ENCODE data around the gene ALG2. TPM values are rescaled to one million over a fixed set of nuclear protein-coding genes. Genes with fewer than 3 reads are reported as not detected.

Gene ALG2
- total RNA-seq, 1 donor from 2014 or later = 54.4 TPM

GRCh38 chr9:99265691-99266090, 43.9 kb upstream of the ALG2 start:
- Mint-ChIP-seq H3K9me3 (no peaks in the 10 kb centered on the region), H3K27me3 (no peaks in the 10 kb centered on the region), H3K4me1 (peaks cover 49% of the 10 kb centered on the region), H3K27ac (peak overlapping the region; percentile 85), H3K36me3 (ENCODE audit: low read depth) (no peaks in the 10 kb centered on the region), H3K4me3 (no peak overlapping the region)
- DNase-seq (no peak), ATAC-seq (ENCODE audit: low read depth) (no peak)
- no peak for TF ChIP-seq CTCF (IDR thresholded peaks at IDR 0.05)
- intact Hi-C loops (cut with micrococcal nuclease) = loop anchor here (1.0 to 10.0 kb wide), 13 partner anchors 29 to 1057 kb away; no protein-coding TSS in a partner anchor
- CTCF ChIA-PET = interaction anchor here (0.6 to 3.0 kb wide), 24 partner anchors 9 to 949 kb away, joined by 3 to 73 read pairs (median 4); partner anchors contain the start of genes ALG2 and SEC61B
- POLR2A ChIA-PET = interaction anchor here (0.7 to 2.6 kb wide), 16 partner anchors 9 to 560 kb away, joined by 3 to 21 read pairs (median 4); partner anchors contain the start of genes ALG2, NR4A3 and SEC61B

- intact Hi-C loops (cut with micrococcal nuclease) = loop anchor here (10.0 kb wide), 1 partner anchor 251 kb away; no protein-coding TSS in a partner anchor
- no peaks in the 10 kb centered on the region for H3K36me3 Mint-ChIP-seq (ENCODE audit: low read depth)
- ChIA-PET CTCF (interaction anchor here (0.9 to 3.0 kb wide), 4 partner anchors 10 to 561 kb away, joined by 3 to 73 read pairs (median 4); no protein-coding TSS in a partner anchor), POLR2A (interaction anchor here (1.0 to 2.6 kb wide), 6 partner anchors 10 to 557 kb away, joined by 3 to 21 read pairs (median 8); partner anchors contain the start of genes ALG2 and SEC61B)
- H3K27ac Mint-ChIP-seq = no peak overlapping the region
- peaks cover 59% of the 10 kb centered on the region for H3K4me1 Mint-ChIP-seq
- H3K27me3 Mint-ChIP-seq = no peaks in the 10 kb centered on the region
- no peak for DNase-seq
- H3K9me3 Mint-ChIP-seq = no peaks in the 10 kb centered on the region
- ATAC-seq (ENCODE audit: low read depth) = no peak
- no peak for TF ChIP-seq CTCF (IDR thresholded peaks at IDR 0.05)
- no peak overlapping the region for H3K4me3 Mint-ChIP-seq
Measured at GRCh38 chr9:99264070-99264680, 42.4 kb upstream of the ALG2 start.

- Mint-ChIP-seq H3K27me3 (no peaks in the 10 kb centered on the region), H3K4me3 (peak overlapping the region; percentile 13), H3K36me3 (ENCODE audit: low read depth) (no peaks in the 10 kb centered on the region), H3K27ac (peak overlapping the region; percentile 58), H3K9me3 (no peaks in the 10 kb centered on the region), H3K4me1 (peaks cover 66% of the 10 kb centered on the region)
- ATAC-seq (ENCODE audit: low read depth) (peak; percentile 38), DNase-seq (no peak)
- no peak for TF ChIP-seq CTCF (IDR thresholded peaks at IDR 0.05)
- intact Hi-C loops (cut with micrococcal nuclease) = loop anchor here (1.0 to 10.0 kb wide), 2 partner anchors 9 to 252 kb away; no protein-coding TSS in a partner anchor
- CTCF ChIA-PET = interaction anchor here (0.9 to 1.8 kb wide), 3 partner anchors 9 to 79 kb away, joined by 3 to 5 read pairs (median 4); no protein-coding TSS in a partner anchor
- POLR2A ChIA-PET = interaction anchor here (0.6 to 1.4 kb wide), 4 partner anchors 9 to 824 kb away, joined by 3 to 10 read pairs (median 4); partner anchors contain the start of genes ALG2 and SEC61B
Measured at GRCh38 chr9:99262949-99263418, 41.2 kb upstream of the ALG2 start.

- Mint-ChIP-seq H3K27ac (peak overlapping the region; percentile 9), H3K4me1 (peaks cover 63% of the 10 kb centered on the region), H3K36me3 (ENCODE audit: low read depth) (no peaks in the 10 kb centered on the region), H3K27me3 (no peaks in the 10 kb centered on the region), H3K9me3 (no peaks in the 10 kb centered on the region), H3K4me3 (no peak overlapping the region)
- no peak for TF ChIP-seq CTCF (IDR thresholded peaks at IDR 0.05)
- POLR2A ChIA-PET = interaction anchor here (1.3 to 1.4 kb wide), 2 partner anchors 8 to 27 kb away, joined by 4 to 10 read pairs; no protein-coding TSS in a partner anchor
- DNase-seq (no peak), ATAC-seq (ENCODE audit: low read depth) (no peak)
- CTCF ChIA-PET = interaction anchor here (1.6 to 1.8 kb wide), 2 partner anchors 30 to 77 kb away, joined by 4 to 5 read pairs; no protein-coding TSS in a partner anchor
- intact Hi-C loops (cut with micrococcal nuclease) = loop anchor here (10.0 kb wide), 1 partner anchor 253 kb away; no protein-coding TSS in a partner anchor
Measured at GRCh38 chr9:99261923-99262322, 40.2 kb upstream of the ALG2 start.
